HG02759 (cell line): Measurements from ENCODE around the gene BTNL3.
"Not testable (repeated sequence)": the region's sequence is repeated elsewhere in the genome, so short reads cannot be mapped to it uniquely, and the experiment has no call there.

Experiments
- ATAC-seq: cut with Tn5 transposase; IDR thresholded peaks from one replicate; pipeline ENCODE4 v1.9.1; 2021; ENCODE audit warnings: mild to moderate bottlenecking, moderate library complexity; ENCODE audit not compliant: unreplicated experiment

The BTNL3 gene

GRCh38 chr5:181045316-181045715, 56.7 kb downstream of the BTNL3 start:
- ATAC-seq, result no peak

- ATAC-seq, result not testable (repeated sequence)
These were observed 57.2 kb downstream of the BTNL3 start for GRCh38 chr5:181045857-181046256.

GRCh38 chr5:181047288-181047687, 58.6 kb downstream of the BTNL3 start:
- no peak for ATAC-seq

- no peak for ATAC-seq
These were observed 59.3 kb downstream of the BTNL3 start for GRCh38 chr5:181047921-181048320.

- ATAC-seq, result no peak
These were observed 61.4 kb downstream of the BTNL3 start for GRCh38 chr5:181050016-181050415.

GRCh38 chr5:181051841-181052671, 63.4 kb downstream of the BTNL3 start:
- ATAC-seq, result no peak

- no peak for ATAC-seq
These were observed 64.2 kb downstream of the BTNL3 start for GRCh38 chr5:181052672-181053487.

- no peak for ATAC-seq
These were observed 65.0 kb downstream of the BTNL3 start for GRCh38 chr5:181053488-181054121.

GRCh38 chr5:181054138-181054537, 65.5 kb downstream of the BTNL3 start:
- no peak for ATAC-seq

GRCh38 chr5:181054871-181055459, 66.3 kb downstream of the BTNL3 start:
- ATAC-seq, result no peak
